Lung (tissue), 12 donors: ENCODE measurements around the gene CCDC57. TPM values are rescaled to one million over a fixed set of nuclear protein-coding genes. Genes with fewer than 3 reads are reported as not detected.
"Not testable (repeated sequence)": the region's sequence is repeated elsewhere in the genome, so short reads cannot be mapped to it uniquely, and the experiment has no call there.

Experiments
- ATAC-seq: fragments of 200-7000 bp; cut with Tn5 transposase; one replicate; pipeline ENCODE4 v1.9.1; 2020; ENCODE audit warnings: moderate number of reproducible peaks; ENCODE audit not compliant: insufficient read depth, low FRiP score
- DNase-seq, 3 donors: peaks; one replicate each; pipeline ENCODE4 v3.0.0-alpha.2; 2013 to 2017
- H3K27ac ChIP-seq, 2 donors: one replicate each; pipeline ENCODE4 v1.5.1; 2013; ENCODE audit warnings: mild to moderate bottlenecking in 2 of 2, moderate library complexity in 2 of 2, control low read depth in 1 of 2, inconsistent platforms in 1 of 2, low read depth in 1 of 2, low read length in 1 of 2
- H3K27me3 ChIP-seq, 3 donors: one replicate each; pipeline ENCODE4 v1.5.1; 2013; ENCODE audit warnings: low read length in 2 of 3; ENCODE audit not compliant: control insufficient read depth in 3 of 3, insufficient read depth in 3 of 3
- H3K36me3 ChIP-seq, 4 donors: one replicate each; pipeline ENCODE4 v1.5.1; 2013; ENCODE audit warnings: low read length in 4 of 4, mild to moderate bottlenecking in 1 of 4, moderate library complexity in 1 of 4; ENCODE audit not compliant: control insufficient read depth in 4 of 4, insufficient read depth in 4 of 4
- H3K4me1 ChIP-seq, 5 donors: one replicate each; pipeline ENCODE4 v1.5.1; 2013; ENCODE audit warnings: low read length in 5 of 5, mild to moderate bottlenecking in 2 of 5, moderate library complexity in 1 of 5; ENCODE audit not compliant: control insufficient read depth in 5 of 5, insufficient read depth in 5 of 5
- H3K4me3 ChIP-seq: one replicate; pipeline ENCODE4 v1.5.1; 2013; ENCODE audit warnings: mild to moderate bottlenecking, control low read depth, moderate library complexity
- H3K9ac ChIP-seq, 2 donors: one replicate each; pipeline ENCODE4 v1.5.1; 2013; ENCODE audit warnings: low read length in 2 of 2, control low read depth in 1 of 2; ENCODE audit not compliant: insufficient read depth in 1 of 2
- H3K9me3 ChIP-seq, 4 donors: one replicate each; pipeline ENCODE4 v1.5.1; 2013; ENCODE audit warnings: low read length in 3 of 4, mild to moderate bottlenecking in 1 of 4, moderate library complexity in 1 of 4; ENCODE audit not compliant: control insufficient read depth in 4 of 4, insufficient read depth in 3 of 4
- WGBS, 2 donors: extraction: QIAGEN DNeasy Blood & Tissue Kit; methylation state at CpG; one replicate each; pipeline ENCODE4 v1.1.7; 2013; 5-methylcytosine and 5-hydroxymethylcytosine counted together
- polyA plus RNA-seq, 2 donors: library from polyadenylated mRNA; stranded (reverse); fragments of 200-250 nt; gene quantifications; one replicate each; pipeline ENCODE4 v1.2.1, GENCODE V29; 2013
- total RNA-seq, 2 donors: library from RNA; depleted of rRNA in 1 of 2; stranded (reverse); fragments of >200 nt in 1 of 2; gene quantifications; one replicate each; pipeline ENCODE4 v1.2.1, GENCODE V29; 2014 to 2021
- TF ChIP-seq, protein P1 (sequence below): IDR thresholded peaks from 2 replicates; pipeline ENCODE4 v1.5.1; 2012; ENCODE audit warnings: mild to moderate bottlenecking; ENCODE audit errors: control extremely low read depth, extremely low read depth
- donor health status: control.
- donor health status: control.
- donor health status: Bipolar disorder and iron deficiency.
- donor health status: healthy.
- donor health status: DM: yes; HTN: yes; CAD: no.

Gene CCDC57
- total and polyA plus RNA-seq, 4 donors: 33.2 to 128 (median 74.9) TPM

DNA sequence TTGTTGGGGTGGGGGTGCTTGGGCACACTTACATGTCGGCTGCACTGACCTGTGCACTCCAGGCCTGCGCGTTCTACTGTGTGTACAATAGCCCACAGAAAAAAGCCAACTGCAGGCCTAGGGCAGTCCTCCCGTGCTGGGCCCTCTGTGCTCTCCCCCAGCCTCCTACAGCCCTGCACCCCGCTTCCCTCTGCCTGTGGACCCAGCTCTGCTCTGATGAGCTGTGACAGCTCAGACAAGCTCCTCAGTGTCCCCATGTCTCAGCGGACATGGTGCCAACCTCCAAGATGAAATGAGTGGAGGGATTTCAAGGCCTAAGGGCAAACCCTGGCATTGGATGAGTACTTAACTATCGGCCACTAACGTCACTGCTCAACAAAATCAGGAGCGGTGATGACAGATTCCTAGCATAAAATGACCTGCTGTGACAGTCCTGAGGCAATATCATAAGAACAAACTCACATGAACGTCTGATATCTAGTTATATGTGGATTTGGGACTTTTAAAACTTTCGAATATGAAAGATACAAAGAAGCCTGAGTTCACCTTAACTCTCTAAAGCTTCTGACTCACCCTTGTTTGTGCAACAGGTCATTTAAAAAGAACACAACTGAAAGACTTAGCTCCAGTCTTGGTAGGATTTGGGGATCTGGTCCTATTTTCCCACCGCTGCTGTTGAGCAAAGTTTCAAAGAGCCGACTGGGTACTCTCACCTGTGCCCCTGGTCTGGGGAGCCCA, 34.7 kb downstream of the CCDC57 start:
- H3K4me3 ChIP-seq: no peak overlapping the region
- TF ChIP-seq, protein P1, sequence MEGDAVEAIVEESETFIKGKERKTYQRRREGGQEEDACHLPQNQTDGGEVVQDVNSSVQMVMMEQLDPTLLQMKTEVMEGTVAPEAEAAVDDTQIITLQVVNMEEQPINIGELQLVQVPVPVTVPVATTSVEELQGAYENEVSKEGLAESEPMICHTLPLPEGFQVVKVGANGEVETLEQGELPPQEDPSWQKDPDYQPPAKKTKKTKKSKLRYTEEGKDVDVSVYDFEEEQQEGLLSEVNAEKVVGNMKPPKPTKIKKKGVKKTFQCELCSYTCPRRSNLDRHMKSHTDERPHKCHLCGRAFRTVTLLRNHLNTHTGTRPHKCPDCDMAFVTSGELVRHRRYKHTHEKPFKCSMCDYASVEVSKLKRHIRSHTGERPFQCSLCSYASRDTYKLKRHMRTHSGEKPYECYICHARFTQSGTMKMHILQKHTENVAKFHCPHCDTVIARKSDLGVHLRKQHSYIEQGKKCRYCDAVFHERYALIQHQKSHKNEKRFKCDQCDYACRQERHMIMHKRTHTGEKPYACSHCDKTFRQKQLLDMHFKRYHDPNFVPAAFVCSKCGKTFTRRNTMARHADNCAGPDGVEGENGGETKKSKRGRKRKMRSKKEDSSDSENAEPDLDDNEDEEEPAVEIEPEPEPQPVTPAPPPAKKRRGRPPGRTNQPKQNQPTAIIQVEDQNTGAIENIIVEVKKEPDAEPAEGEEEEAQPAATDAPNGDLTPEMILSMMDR: no peak
- no peaks in the 10 kb centered on the region for H3K4me1 ChIP-seq
- no peak overlapping the region for H3K9ac ChIP-seq
- no peaks in the 10 kb centered on the region for H3K9me3 ChIP-seq
- WGBS, 2 donors: 94 to 95% methylated on average over 13 of the region's 13 CpGs
- ATAC-seq (no peak), DNase-seq (no peak)
- no peaks in the 10 kb centered on the region for H3K27me3 ChIP-seq
- H3K27ac ChIP-seq: no peak overlapping the region
- H3K36me3 ChIP-seq: peaks cover 4 to 28% (median 14%) of the 10 kb centered on the region in 4 donors

DNA sequence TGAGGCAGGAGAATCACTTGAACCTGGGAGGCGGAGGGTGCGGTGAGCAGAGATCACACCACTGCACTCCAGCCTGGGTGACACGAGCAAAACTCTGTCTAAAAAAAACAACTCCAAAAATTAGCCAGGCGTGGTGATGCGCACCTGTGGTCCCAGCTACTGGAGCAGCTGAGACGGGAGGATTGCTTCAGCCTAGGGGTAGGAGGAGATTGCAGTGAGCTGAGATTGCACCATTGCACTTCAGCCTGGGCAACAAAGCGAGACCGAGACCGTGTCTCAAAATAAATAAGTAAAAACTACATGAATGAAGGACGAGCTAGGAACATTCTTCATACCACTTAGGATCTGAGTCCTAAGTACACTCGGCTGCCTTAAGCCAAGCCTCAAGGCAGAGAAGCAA, 35.4 kb downstream of the CCDC57 start:
- ATAC-seq (no peak), DNase-seq (no peak)
- WGBS, 2 donors: 85 to 91% methylated on average over 11 of the region's 11 CpGs
- no peak overlapping the region for H3K4me3 ChIP-seq
- H3K4me1 ChIP-seq: no peaks in the 10 kb centered on the region
- H3K36me3 ChIP-seq: peaks cover 5 to 31% (median 13%) of the 10 kb centered on the region in 4 donors
- H3K9me3 ChIP-seq: no peaks in the 10 kb centered on the region
- H3K9ac ChIP-seq: no peak overlapping the region
- TF ChIP-seq, protein P1: no peak
- H3K27me3 ChIP-seq: no peaks in the 10 kb centered on the region
- H3K27ac ChIP-seq: no peak overlapping the region

- H3K36me3 ChIP-seq: peaks cover 5 to 30% (median 18%) of the 10 kb centered on the region in 4 donors
- H3K9ac ChIP-seq: no peak overlapping the region
- H3K27ac ChIP-seq: no peak overlapping the region
- no peak for ATAC-seq
- TF ChIP-seq, protein P1: no peak
- H3K4me1 ChIP-seq: no peaks in the 10 kb centered on the region
- WGBS, 2 donors: 83 to 91% methylated on average over 4 of the region's 4 CpGs
- no peaks in the 10 kb centered on the region for H3K9me3 ChIP-seq
- DNase-seq: no peak
- no peaks in the 10 kb centered on the region for H3K27me3 ChIP-seq
- no peak overlapping the region for H3K4me3 ChIP-seq
Observed at GRCh38 chr17:82175951-82176350, 36.7 kb downstream of the CCDC57 start.

GRCh38 chr17:82175201-82175600, 37.4 kb downstream of the CCDC57 start:
- no peak for DNase-seq
- Histone ChIP-seq H3K27me3 (no peaks in the 10 kb centered on the region), H3K4me3 (no peak overlapping the region), H3K36me3 (peaks cover 5 to 28% (median 19%) of the 10 kb centered on the region in 4 donors), H3K4me1 (no peaks in the 10 kb centered on the region), H3K27ac (no peak overlapping the region), H3K9me3 (no peaks in the 10 kb centered on the region), H3K9ac (no peak overlapping the region)
- no peak for ATAC-seq
- TF ChIP-seq, protein P1: no peak
- WGBS, 2 donors: 94 to 96% methylated on average over 10 of the region's 10 CpGs

DNA sequence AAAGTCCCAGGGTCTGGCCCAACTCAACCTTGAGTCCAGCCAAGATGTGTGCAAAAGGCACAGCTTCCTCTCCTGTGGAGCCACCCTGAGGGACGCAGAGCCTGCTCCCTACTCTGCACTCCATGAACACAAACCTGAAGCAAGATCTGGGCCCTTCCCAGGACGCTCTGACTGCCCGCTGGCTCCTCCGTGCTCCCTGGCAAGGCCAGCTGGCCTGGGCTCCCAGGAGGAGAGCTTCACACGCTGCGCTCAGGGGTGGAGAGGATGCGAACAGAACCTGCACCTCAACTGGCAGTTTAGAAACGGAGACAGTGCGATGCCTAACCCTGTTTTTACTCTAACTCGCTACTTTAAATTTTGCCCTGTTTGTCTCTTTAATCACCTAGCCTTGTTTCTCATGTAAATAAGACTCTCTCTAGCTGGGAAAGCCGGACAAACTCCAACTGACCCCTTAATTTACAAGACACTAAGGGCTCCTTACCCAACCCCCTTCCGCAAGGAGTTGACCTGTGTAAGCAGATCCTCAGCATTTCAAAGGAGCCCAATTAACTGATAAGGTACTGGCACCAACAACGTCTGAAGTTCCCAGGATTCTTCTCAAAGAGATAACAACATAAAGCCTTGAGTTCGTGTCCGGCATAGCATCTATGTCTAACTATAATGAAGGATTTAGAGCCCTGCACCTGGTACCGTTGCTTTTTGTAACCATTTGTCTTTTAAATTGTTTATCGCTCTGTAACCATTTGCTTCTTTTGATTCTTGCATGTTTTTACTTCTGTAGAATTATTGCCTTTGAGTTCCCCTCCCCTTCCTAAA, 38.4 kb downstream of the CCDC57 start:
- not testable (repeated sequence) for H3K9ac ChIP-seq, H3K9me3 ChIP-seq, ATAC-seq, H3K4me1 ChIP-seq, H3K27ac ChIP-seq, H3K27me3 ChIP-seq, H3K4me3 ChIP-seq, DNase-seq
- peaks cover 5 to 25% (median 23%) of the 10 kb centered on the region in 4 donors for H3K36me3 ChIP-seq
- WGBS, 2 donors: 87 to 88% methylated on average over 17 of the region's 17 CpGs
